ENCODE measurements around the gene BST2. TPM values are rescaled to one million over a fixed set of nuclear protein-coding genes. Genes with fewer than 3 reads are reported as not detected.

The BST2 gene, protein sequence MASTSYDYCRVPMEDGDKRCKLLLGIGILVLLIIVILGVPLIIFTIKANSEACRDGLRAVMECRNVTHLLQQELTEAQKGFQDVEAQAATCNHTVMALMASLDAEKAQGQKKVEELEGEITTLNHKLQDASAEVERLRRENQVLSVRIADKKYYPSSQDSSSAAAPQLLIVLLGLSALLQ
- total RNA-seq (2014; rRNA removed; shearing (Covaris generic)): 0.83 and 4.4 TPM in 2 replicates

DNA sequence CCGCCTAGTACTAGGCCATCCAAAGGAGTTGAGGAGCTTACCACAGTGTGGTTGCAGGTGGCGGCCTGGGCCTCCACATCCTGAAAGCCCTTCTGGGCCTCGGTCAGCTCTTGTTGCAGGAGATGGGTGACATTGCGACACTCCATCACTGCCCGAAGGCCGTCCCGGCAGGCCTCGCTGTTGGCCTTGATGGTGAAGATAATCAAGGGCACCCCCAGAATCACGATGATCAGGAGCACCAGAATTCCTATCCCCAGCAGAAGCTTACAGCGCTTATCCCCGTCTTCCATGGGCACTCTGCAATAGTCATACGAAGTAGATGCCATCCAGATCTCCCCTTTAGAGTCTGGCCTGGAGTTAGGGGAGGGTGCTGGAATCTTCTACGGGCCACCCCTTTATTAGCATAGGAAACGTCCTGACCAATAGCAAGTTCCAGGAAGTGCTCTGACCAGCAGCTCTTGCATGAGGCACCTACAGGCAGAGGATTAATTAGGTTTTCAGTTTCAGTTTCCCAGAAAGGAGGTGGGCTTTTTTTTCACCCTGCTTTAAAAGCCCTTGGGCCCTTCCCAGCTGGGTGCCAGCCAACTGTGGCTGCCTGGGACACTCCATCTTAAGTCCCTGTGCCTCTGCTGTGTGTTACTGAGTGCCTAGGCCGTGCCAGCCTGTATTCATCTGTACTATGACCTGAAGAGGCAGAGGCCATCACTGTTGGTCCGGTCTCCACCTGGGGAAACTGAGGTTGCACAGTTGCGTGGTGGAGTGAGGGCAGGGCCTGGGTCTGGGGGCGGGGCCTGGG is at the start of gene BST2:
Gene BST2, minus strand, starts transcription at position 381 of the 796 bp plus-strand sequence. Its CDS starts 55 bp downstream, at position 326.
- DNase-seq (ENCODE audit: low read depth): peak; percentile 80

DNA sequence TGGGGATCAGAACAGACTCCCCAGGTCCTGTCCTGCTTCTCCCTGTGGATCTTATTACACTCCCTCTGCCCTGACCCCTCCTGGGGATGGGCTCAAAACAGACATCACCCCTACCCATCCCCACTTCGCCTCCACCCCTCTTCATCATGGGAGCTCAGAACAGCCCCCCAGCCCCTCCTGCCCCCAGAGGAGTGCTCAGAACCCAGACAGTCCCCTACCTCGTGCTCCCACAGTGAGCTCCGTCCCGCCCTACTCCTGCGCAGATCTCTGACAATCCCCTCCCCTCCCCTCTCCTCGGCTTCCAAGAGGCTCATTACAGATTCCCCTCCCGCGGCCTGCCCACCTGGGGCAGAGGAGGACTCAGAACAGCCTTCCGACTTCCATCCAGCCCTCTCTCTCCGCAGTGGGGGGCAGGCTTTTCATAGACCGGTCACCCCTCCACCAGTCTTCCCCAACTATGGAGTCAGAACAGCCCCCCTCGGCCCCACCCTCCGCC is 49.2 kb upstream of the BST2 start:
- DNase-seq (ENCODE audit: low read depth): no peak

DNA sequence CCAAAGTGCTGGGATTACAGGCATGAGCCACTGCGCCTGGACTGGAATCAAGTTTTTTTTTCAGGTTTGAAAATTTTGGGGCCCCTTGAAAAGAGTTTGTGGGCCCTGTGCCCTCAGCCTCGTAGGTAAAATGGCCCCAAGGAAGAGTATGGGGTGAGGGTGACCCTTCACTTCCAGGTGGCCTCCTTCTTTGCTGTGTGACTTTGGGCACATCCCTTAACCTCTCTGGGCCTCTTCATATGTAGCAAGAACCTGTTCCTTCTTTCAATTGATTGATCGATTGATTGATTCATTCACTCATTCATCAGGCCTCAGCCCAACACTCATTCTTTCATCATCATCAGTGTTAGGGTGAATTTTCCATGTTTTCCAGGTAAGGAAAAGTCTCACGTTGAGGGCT is 46.4 kb upstream of the BST2 start:
- no peak for DNase-seq (ENCODE audit: low read depth)

DNA sequence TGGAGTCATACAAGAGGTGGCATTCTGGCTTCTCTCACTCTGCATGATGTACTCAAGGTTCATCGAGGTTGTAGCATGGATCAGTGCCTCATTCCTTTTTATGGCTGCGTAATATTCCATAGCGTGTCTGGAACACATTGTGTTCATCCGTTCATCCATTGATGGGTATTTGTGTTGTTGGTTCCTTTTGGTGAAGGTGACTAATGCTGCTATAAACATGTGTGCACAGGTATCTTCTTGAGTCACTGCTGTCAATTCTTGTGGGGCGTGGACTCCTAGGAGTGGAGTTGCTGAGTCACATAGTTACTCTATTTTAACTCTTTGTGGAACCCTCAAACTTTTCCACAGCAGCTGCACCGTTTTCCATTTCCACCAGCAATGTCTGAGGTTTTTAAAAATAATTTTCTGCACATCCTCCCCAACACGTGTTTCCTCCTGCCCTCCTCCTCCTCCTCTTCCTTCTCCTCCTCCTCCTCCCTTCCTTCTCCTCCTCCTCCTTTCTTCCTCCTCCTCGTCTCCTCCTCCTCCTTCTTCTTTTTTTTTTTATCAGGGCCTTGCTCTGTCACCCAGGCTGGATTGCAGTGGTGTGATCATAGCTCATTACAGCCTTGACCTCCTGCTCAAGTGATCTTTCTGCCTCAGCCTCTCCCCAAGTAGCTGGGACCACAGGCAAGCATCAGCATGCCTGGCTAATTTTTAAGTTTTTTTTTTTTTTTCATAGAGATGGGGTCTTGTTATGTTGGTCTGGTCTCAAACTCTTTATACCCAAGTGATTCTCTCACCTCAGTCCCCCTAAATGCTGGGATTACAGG is 45.0 kb upstream of the BST2 start:
- peak; percentile 24 for DNase-seq (ENCODE audit: low read depth)

DNA sequence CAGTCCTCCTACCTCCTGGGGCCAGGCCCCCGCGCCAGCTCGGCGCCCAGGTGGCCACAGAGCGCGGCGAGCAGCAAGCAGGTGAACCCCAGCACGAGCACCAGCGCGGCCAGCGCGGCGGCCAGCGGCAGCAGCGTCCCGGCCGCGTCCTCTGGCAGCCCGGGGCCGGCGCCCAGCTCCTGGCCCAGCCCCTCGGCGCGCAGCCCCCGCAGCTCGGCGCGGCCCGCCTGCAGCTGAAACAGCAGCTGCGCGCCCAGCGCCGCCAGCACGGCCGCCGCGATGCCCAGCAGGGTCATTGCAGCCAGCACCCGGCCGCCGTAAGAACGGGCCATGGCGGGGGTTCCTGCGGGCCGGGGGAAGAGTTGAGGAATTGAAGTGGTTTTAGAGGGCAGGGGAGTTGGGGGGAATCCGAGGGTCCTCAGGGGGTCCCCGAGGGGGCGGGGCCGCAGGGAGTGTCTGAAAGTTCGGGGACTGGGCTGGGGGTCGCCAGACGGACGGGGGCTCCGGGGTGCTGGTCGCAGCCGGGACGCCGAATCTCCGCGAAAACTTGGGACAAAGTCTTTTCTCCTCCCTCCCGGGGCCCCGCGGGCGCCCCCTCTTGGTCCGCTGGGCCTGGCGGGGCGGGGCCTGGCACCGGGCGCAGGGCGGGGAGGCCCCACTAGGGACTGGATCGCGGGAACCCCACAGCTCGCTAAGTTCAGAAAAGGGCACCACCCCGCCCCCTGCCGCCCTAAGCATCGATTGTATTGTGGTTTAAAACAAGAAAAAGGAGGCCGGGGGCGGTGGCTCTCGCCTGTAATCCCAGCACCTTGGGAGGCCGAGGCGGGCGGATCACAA is 42.9 kb upstream of the BST2 start, which contains the start of gene TMEM221:
Gene TMEM221, minus strand, starts transcription at position 538 of the 837 bp plus-strand sequence. Its CDS starts 206 bp downstream, at position 332.
- peak; percentile 39 for DNase-seq (ENCODE audit: low read depth)

DNA sequence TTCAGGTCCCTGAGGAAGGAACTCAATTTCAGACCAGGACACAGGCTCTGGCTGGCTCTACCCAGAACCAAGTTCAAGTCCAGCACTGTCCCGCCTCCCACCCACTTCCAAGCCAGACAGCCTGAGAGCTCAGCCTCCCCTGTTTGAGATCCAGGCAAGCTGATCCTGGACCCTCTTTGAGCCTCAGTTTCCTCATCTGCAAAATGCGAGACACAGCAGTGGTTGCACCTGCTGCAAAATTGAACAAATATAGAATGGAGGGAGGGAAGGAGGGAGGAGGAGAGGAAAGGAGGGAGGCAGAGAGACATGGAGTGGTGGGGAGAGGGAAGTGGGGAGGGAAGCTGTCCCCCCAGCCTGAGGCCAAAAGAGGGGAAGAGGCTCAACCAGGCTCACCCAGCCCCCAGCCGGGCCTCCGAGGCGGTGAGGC is 42.3 kb upstream of the BST2 start:
- DNase-seq (ENCODE audit: low read depth): no peak

DNA sequence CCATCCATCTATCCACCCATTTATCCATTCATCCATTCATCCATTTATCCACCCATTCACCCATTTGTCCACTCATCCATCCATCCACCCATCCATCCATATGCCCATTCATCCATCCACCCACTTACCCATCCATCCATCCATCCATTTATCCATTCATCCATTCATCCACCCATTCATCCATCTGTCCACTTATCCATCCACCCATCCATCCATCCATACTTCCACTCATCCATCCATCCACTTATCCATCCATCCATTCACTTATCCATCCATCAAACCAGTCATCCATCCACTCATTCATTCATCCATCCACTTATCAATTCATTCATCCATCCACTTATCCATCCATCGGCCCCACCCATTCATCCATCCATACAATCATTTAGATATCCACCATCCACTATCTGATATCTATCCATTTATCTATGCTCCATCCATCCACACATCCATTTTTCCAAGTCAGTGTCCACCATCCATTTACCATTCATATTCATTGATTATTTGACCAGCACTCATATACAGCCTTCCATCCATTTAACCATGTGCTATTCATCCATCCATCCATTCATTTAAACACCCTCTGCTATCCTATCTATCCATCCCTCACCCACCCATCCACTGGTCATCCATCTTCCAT is 40.2 kb upstream of the BST2 start:
- no peak for DNase-seq (ENCODE audit: low read depth)

DNA sequence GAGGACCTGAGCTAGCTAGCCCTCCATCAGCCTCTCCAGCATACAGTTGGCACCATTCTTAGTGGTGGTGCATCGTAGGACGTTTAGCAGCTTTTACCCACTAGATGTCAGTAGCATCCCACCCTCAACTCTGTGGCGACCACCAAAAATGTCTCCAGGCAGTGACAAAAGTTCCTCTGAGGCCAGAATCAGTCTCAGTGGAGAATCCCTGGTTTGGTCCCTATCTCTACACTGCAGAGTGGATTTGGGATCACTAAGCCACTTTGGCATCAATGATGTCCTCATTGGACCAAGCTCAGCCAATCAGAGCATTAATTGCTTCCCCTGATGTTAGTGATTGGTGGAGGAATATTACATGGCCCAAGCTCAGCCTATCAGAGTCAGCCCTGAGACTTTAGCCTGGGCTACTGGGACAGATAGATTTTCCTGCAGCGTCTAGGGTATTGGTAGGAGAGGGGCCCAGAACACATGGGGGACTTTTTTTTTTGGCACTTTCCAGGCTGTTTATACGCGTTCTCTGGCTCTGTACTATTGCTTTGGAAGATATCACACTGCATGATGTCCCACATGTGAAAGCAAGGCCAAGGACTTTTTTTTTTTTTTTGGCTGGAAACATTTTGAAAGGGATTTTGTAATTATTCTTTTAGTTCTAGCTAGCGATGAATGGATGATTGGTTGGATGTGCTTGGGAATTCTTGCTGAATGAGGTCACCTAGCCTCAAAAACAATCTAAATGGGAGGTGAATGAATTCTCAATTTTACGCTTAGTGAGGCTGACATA is 36.0 kb upstream of the BST2 start:
- peak; percentile 39 for DNase-seq (ENCODE audit: low read depth)

DNA sequence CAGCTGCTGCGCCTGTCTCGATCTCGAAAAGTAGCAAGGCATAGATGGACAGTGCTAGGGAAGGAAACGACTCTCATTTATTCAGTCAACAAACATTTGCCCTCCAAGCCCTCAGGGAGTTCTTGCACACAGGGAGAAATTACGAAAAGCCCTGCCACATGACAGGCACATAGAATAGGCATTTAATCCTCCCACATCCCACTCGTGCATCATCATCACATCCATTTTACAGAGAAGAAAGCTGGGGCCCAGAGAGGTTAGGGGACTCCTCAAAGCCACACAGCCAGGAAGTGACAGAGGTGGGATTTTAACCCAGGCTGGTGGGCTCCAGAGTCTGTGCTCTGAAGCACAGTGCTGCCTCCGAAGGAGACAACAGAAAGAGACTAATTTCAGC is 31.4 kb upstream of the BST2 start:
- DNase-seq (ENCODE audit: low read depth): no peak

DNA sequence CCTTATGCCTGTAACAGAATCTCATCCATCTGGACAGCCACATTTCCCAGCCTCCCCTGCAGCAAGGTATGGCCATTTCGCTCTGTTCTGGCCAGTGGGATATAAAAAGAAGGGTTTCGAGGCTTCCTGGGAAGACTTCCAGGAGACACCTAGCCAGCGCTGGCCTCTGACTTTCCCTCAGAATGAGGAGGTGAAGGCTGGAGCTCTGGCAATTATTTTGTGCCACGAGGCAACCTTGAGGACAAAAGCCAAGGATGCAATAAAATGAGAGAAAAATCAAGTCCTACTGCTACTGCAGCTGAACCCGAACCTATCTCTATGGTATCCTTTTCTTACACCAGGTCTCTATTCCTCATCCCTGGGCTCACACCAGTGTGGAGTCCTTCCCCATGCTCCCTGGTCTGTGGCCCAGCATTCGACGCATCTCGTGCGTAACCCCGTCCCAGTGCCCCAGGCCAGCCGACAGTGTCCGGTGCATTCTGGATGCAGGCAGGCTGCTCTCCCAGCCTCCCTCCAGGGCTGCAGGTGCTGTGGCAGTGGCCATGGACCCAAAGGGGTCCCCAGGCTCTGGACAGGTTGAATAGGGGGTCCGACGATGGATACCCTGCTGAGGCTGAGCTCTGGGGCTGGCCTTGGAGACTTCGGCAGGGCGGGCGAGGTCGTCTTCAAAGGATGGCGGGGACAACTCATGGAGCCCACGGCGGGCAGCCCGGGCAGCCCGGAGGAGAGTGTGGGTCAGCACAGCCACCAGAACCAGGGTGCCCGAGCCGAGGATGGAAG is 30.9 kb upstream of the BST2 start:
- DNase-seq (ENCODE audit: low read depth): no peak

DNA sequence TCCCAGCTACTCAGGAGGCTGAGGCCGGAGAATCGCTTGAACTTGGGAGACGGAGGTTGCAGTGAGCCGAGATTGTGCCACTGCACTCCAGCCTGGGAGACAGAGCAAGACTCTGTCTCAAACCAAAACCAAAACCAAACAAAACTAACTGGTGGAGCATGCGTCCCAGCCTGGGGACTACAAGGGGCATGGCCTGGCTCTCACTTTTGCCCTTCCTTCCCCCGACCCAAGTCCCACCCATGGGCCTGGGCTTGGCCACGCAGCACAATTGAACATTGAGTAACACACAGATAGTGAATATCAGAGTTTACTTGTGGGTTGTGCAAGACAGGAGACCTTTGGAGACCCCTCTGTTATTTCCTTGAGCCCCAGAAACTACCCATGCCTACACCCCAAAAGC is 29.8 kb upstream of the BST2 start:
- DNase-seq (ENCODE audit: low read depth): no peak

DNA sequence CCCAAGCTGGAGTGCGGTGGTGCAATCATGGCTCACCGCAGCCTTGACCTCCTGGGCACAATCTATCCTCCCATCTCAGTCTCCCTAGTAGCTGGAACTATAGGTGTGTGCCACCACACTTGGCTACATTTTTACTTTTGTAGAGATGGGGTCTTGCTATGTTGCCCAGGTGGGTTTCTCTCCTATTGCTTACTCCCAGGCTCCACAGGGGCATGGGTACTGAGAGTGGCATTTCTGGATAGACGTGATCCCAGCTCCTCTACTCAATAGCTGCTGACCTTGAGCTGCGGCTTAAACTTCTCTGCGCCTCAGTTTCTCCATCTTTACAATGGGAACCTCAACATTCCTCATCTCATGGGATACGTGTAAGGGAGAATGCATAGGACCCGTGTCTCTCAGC is 26.0 kb upstream of the BST2 start:
- DNase-seq (ENCODE audit: low read depth): no peak

DNA sequence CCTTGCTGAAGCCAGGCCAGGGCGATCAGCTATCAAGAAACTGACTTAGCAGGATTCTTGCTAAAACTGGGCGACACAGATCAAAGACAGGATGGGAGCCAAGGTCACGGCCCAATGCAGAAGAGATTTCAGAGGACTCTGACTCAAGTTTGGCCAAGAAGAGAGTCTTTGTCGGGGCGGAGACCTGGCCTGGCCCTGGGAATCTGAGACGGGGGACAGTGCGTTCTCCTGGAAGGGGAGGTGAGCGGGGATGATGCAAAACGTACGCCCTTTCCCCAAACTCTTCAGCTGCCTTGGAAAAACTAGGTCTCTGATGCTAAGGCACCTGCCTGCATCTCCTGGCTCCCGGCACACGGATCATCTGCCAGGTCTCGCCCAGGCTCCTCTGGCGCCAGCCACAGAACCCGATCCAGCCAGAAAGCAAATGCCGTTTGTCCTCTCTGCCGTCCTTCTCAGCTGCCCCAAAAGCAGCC is 24.2 kb upstream of the BST2 start:
- no peak for DNase-seq (ENCODE audit: low read depth)

DNA sequence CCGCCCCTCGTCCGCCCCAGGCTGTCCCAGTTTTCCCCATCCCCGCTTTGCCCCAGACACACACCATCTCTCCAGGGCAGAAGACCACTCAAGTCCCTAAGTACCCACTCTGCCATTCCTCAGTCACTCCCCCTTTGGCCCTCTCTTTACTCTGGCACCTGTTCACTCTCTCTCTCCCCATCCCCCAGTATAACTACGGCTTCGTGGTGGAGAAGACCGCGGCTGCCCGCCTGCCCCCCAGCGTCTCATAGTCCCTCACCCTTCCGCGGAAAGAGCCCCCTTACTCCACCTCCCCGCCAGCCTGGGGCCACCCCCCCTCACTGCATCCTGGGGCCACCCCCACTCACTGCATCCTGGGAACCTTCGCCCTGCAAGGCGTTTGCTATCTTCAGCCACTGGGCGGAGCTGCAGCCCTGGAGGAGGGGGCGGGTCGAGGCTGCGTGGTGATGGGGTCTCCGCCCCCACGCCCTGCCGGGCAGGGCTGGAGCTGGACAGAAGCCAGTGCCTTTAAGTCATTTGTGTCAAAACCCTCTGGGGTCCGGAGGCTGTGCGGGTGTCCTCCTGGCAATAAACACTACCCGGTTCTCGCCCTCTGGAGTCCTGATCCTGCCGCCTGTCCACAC is 19.4 kb upstream of the BST2 start:
- DNase-seq (ENCODE audit: low read depth): peak; percentile 59

DNA sequence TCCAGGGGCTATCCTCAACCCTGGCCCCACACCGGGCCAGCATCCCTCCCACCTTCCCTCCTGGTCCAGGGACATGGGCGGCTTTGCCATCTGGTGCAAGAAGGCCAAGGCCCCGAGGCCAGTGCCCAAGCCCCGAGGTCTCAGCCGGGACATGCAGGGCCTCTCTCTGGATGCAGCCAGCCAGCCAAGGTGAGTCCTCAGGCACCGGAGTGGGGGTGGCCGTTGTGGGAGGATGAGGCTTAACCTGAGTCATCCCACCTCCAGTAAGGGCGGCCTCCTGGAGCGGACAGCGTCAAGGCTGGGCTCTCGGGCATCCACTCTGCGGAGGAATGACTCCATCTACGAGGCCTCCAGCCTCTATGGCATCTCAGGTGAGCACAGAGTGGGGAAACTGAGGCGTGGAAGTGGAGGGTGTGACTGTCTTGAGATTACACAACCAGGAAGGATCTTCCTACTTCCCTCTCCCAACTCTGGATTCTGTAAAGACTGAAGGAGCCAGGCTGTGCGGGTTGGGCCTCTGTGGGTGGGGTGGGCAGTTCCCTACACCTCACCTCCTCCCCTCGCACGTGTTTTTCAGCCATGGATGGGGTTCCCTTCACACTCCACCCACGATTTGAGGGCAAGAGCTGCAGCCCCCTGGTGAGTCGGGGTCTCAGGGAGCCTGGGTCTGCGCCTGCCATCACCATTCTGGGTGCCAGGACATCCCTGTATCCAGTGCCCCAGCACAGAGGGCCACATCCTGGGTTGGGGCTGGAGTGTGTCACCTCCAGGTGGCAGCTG is 18.2 kb upstream of the BST2 start:
- no peak for DNase-seq (ENCODE audit: low read depth)

DNA sequence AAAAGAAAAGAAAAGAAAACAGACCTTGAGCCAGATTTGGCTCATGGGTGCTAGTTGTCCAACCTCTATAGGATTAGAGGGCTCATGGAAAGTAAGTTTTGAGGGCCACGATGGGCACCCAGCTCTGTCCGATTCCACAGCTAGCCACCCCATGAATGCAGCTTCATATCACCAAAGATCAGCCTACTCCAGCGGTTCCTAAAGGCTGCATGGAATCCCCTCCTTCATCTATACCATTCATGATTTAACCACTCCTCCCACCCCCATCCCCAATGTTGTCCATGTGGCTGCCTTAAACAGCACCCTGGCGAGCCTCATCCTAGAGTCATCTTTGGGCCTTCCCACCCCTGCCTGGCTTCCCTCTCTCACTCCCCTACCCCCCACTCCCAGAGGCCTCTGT is 16.5 kb upstream of the BST2 start:
- DNase-seq (ENCODE audit: low read depth): no peak

DNA sequence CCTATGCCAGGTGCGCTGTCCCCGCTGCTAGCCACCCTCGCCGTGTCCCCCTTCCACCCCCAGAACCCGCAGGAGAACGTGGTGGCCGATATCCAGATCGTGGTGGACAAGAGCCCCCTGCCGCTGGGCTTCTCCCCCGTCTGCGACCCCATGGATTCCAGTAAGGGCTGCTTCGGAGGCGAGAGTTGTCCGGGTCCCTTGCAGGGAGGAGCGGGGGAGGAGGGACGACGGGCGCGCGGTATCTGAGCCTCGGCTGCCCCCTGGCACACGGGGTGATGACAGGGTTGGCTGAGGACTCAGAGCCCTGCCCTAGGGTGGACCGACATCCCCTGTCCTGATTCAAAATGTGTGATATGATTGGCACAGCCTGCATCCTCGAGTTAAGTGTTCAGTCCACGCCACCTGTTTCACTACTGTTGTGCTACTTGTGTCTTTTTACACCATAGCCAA is 15.1 kb upstream of the BST2 start:
- DNase-seq (ENCODE audit: low read depth): peak; percentile 63

All from Daoy (cell line).